Measurements from ENCODE around the gene CMSS1. TPM values are rescaled to one million over a fixed set of nuclear protein-coding genes. Genes with fewer than 3 reads are reported as not detected.

CMSS1 gene
- total and polyA plus RNA-seq, 11 donors, result 13.5 to 48.4 (median 34.8) TPM

DNA sequence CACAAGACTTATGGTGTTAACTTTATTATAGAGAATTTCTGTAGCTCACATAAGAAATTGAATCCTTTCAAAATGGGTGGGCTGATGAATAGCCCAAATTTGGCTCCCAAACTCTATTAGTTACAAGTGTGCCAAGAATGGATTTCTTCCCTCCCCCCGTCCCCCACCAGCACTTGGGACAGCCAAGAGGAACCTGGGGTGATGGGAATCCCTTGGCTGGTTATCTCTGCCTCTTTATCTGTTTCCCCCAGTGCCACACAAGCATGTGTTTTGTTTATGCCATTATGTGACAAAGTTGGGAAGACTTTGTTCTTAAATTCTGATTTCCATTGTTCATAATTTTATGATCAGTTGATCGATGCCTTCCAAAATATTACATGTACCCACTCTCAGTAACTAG, 28.3 kb downstream of the CMSS1 start:
- Histone ChIP-seq H3K9me3 (peaks cover 0 to 17% (median 0%) of the 10 kb centered on the region in 12 donors), H3K4me1 (peaks cover 12 to 65% (median 55%) of the 10 kb centered on the region in 12 donors), H3K36me3 (peaks cover 0 to 28% (median 15%) of the 10 kb centered on the region in 9 donors), H3K27ac (peak overlapping the region in 10 of 12 donors; percentile 20 to 83 (median 74)), H3K27me3 (no peaks in the 10 kb centered on the region), H3K4me3 (no peak overlapping the region)
- no peak for TF ChIP-seq CTCF (IDR thresholded peaks at IDR 0.05)
- TF ChIP-seq POLR2A (IDR thresholded peaks at IDR 0.05), result no peak
- no peak for ATAC-seq
- DNase-seq, result no peak
- WGBS, 4 donors, result 50 to 62% (median 55%) methylated on average over 2 of the region's 2 CpGs
- intact Hi-C loops (cut with DNase I), result loop anchor here in 5 of 10 donors (2.0 to 10.0 kb wide), 5 partner anchors 159 to 407 kb away; no protein-coding TSS in a partner anchor

GRCh38 chr3:99846477-99847160, 29.0 kb downstream of the CMSS1 start:
- Histone ChIP-seq H3K9me3 (peaks cover 0 to 17% (median 0%) of the 10 kb centered on the region in 12 donors), H3K27me3 (no peaks in the 10 kb centered on the region), H3K27ac (peak overlapping the region in 10 of 12 donors; percentile 2 to 83 (median 74)), H3K4me3 (no peak overlapping the region), H3K4me1 (peaks cover 12 to 65% (median 55%) of the 10 kb centered on the region in 12 donors), H3K36me3 (peaks cover 0 to 30% (median 15%) of the 10 kb centered on the region in 9 donors)
- no peak for TF ChIP-seq CTCF (IDR thresholded peaks at IDR 0.05)
- TF ChIP-seq POLR2A (IDR thresholded peaks at IDR 0.05), result no peak
- DNase-seq (no peak), ATAC-seq (peak; percentile 21 to 54 (median 49))
- intact Hi-C loops (cut with DNase I), result loop anchor here in 4 of 10 donors (5.0 to 10.0 kb wide), 4 partner anchors 158 to 308 kb away; no protein-coding TSS in a partner anchor
- WGBS, 4 donors, result 24 to 43% (median 25%) methylated on average over 6 of the region's 6 CpGs

DNA sequence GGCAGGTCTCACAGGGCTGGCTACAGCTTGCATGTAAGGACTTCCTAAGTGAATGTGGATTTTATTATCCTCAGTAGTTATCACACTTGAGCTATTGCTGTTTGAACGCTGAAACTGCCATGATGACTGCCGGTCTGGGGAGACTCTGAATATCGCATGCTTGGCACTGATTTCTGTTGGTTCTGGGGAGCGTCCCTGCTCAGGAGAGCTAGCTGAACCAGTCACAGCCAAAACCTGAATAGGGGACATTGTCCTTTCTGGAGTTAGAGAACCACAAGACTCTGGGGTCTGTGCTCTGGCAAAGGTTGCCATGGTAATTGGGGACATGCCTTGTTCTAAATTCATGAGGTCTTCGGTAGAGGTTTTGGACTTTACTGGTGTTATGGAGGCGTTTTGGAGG, 30.8 kb downstream of the CMSS1 start:
- Histone ChIP-seq H3K4me3 (no peak overlapping the region), H3K9me3 (peaks cover 0 to 17% (median 0%) of the 10 kb centered on the region in 12 donors), H3K4me1 (peaks cover 9 to 68% (median 55%) of the 10 kb centered on the region in 12 donors), H3K27me3 (no peaks in the 10 kb centered on the region), H3K27ac (peak overlapping the region in 3 of 12 donors; percentile 1 to 83 (median 14)), H3K36me3 (peaks cover 0 to 37% (median 18%) of the 10 kb centered on the region in 9 donors)
- TF ChIP-seq CTCF (IDR thresholded peaks at IDR 0.05) (no peak), POLR2A (IDR thresholded peaks at IDR 0.05) (no peak)
- DNase-seq, result no peak
- 67 to 95% (median 89%) methylated on average over 6 of the region's 6 CpGs for WGBS, 4 donors
- intact Hi-C loops (cut with DNase I), result loop anchor here in 4 of 10 donors (5.0 to 10.0 kb wide), 4 partner anchors 156 to 306 kb away; no protein-coding TSS in a partner anchor
- peak in 1 of 4 donors; percentile 11 for ATAC-seq

DNA sequence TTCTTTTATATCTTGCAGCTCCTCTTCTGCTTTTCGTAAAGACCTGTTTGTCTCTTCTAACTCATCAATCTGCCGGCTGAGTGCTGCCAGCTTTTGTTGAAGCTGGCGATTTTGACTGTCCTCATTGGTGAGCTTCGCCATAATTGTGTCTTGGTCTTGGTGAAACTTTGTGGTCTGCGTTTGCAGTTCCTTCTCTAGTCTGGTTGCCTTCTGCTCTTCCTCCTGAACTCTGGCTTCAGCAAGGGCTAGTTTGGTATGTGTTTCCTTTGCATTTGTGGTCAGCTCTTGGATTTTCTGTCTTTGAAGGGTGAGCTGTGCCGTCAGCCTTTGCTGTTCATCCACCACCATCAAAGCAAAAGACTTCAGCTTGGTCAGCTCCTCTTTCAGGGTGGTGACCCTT, 32.9 kb downstream of the CMSS1 start:
- intact Hi-C loops (cut with DNase I), result no loop called here
- TF ChIP-seq POLR2A (IDR thresholded peaks at IDR 0.05) (no peak), CTCF (IDR thresholded peaks at IDR 0.05) (no peak)
- peak overlapping the region in 1 of 12 donors; percentile 83 for H3K27ac ChIP-seq
- H3K36me3 ChIP-seq, result peaks cover 0 to 51% (median 19%) of the 10 kb centered on the region in 9 donors
- DNase-seq (no peak), ATAC-seq (no peak)
- peaks cover 0 to 17% (median 0%) of the 10 kb centered on the region in 12 donors for H3K9me3 ChIP-seq
- WGBS, 4 donors, result 88 to 92% (median 90%) methylated on average over 6 of the region's 6 CpGs
- H3K4me1 ChIP-seq, result peaks cover 0 to 58% (median 38%) of the 10 kb centered on the region in 12 donors
- no peak overlapping the region for H3K4me3 ChIP-seq
- H3K27me3 ChIP-seq, result no peaks in the 10 kb centered on the region

Measured in heart left ventricle (tissue), 16 donors.